Measurements from ENCODE around the gene UBXN6.

- TF ChIP-seq TAF1 (IDR thresholded peaks at IDR 0.05; ENCODE audit: borderline replicate concordance, insufficient read depth, low read length) (no peak), POLR2AphosphoS5 (IDR thresholded peaks at IDR 0.05; ENCODE audit: low read depth, low read length) (no peak), FOXP2 (optimal IDR thresholded peaks at IDR 0.05; ENCODE audit: borderline replicate concordance, extremely low read depth, extremely low read length, insufficient read depth) (no peak)
These were observed 34.9 kb upstream of the UBXN6 start for GRCh38 chr19:4492337-4493103.
